IMR-90 (cell line): Measurements from ENCODE around the gene POLR2J. TPM values are rescaled to one million over a fixed set of nuclear protein-coding genes. Genes with fewer than 3 reads are reported as not detected.

ENCODE experiments used
- ATAC-seq: fragments of 200-7000 bp; cut with Tn5 transposase; 2 replicates; pipeline ENCODE4 v1.9.1; 2020; ENCODE audit warnings: low read depth, mild to moderate bottlenecking, moderate library complexity
- BruUV-seq: library from RNA; stranded (reverse); fragments of 400-500 nt; replicated peaks from 2 replicates; lab custom pipeline; 2021; lab: Mats Ljungman, UMichigan
- CTCF ChIA-PET: fragments of 300-600 bp; formaldehyde crosslinking; extraction: SDS; loops from one replicate; lab custom pipeline; 2021; ENCODE audit warnings: antibody characterized with exemption; lab: Yijun Ruan, JAX
- POLR2A ChIA-PET: fragments of 300-600 bp; sonication (Branson Sonifier 250); formaldehyde crosslinking; loops from one replicate; lab custom pipeline; 2022; ENCODE audit warnings: antibody characterized with exemption; ENCODE audit not compliant: unreplicated experiment; lab: Charles Lee
- DNase-seq: peaks from one replicate; pipeline ENCODE4 v3.0.0; 2013
- H2AFZ ChIP-seq: replicated peaks from 2 replicates; pipeline ENCODE3; 2013; ENCODE audit warnings: low read length, mild to moderate bottlenecking; ENCODE audit not compliant: poor library complexity
- H2AK5ac ChIP-seq: 2 replicates; pipeline ENCODE4 v1.6.1; 2013; ENCODE audit warnings: low read depth, low read length, inconsistent platforms
- H2AK9ac ChIP-seq: replicated peaks from 2 replicates; pipeline ENCODE3; 2013; ENCODE audit warnings: mild to moderate bottlenecking, low read depth, low read length, moderate library complexity; ENCODE audit not compliant: poor library complexity
- H2BK120ac ChIP-seq: 2 replicates; pipeline ENCODE4 v1.6.1; 2013; ENCODE audit warnings: low read depth, low read length, inconsistent platforms
- H2BK15ac ChIP-seq: 3 replicates; pipeline ENCODE4 v1.6.1; 2013; ENCODE audit warnings: low read depth, low read length, inconsistent platforms
- H2BK20ac ChIP-seq: 2 replicates; pipeline ENCODE4 v1.6.1; 2013; ENCODE audit warnings: low read depth, mild to moderate bottlenecking, inconsistent platforms, low read length, moderate library complexity
- H2BK5ac ChIP-seq: 2 replicates; pipeline ENCODE4 v1.6.1; 2013; ENCODE audit warnings: mild to moderate bottlenecking, low read depth, low read length, inconsistent platforms; ENCODE audit not compliant: poor library complexity, severe bottlenecking
- H3K14ac ChIP-seq: replicated peaks from 2 replicates; pipeline ENCODE4 v1.6.1; 2013; ENCODE audit warnings: low read depth, low read length, inconsistent platforms
- H3K18ac ChIP-seq: 2 replicates; pipeline ENCODE4 v1.6.1; 2013; ENCODE audit warnings: low read depth, low read length, control low read depth
- H3K23ac ChIP-seq: 2 replicates; pipeline ENCODE4 v1.6.1; 2013; ENCODE audit warnings: low read depth, low read length, inconsistent platforms
- H3K27ac ChIP-seq: 2 replicates; pipeline ENCODE4 v1.5.1; 2013; ENCODE audit warnings: mild to moderate bottlenecking, control low read depth, low read length; ENCODE audit not compliant: insufficient read depth
- H3K27me3 ChIP-seq: 2 replicates; pipeline ENCODE4 v1.6.1; 2013; ENCODE audit warnings: low read length; ENCODE audit not compliant: control insufficient read depth, insufficient read depth
- H3K36me3 ChIP-seq: 2 replicates; pipeline ENCODE4 v1.6.1; 2013; ENCODE audit warnings: low read length, mixed read lengths; ENCODE audit not compliant: control insufficient read depth, insufficient read depth
- H3K4ac ChIP-seq: 2 replicates; pipeline ENCODE4 v1.6.1; 2013; ENCODE audit warnings: low read depth, low read length, inconsistent platforms
- H3K4me1 ChIP-seq: 2 replicates; pipeline ENCODE4 v1.6.1; 2013; ENCODE audit warnings: low read length, mixed read lengths; ENCODE audit not compliant: control insufficient read depth, insufficient read depth
- H3K4me2 ChIP-seq: 2 replicates; pipeline ENCODE4 v1.6.1; 2013; ENCODE audit warnings: low read depth, mild to moderate bottlenecking, control low read depth, low read length, moderate library complexity
- H3K4me3 ChIP-seq: 2 replicates; pipeline ENCODE4 v1.5.1; 2013; ENCODE audit warnings: low read depth, mild to moderate bottlenecking, control low read depth, low read length, moderate library complexity; ENCODE audit not compliant: insufficient read depth
- H3K56ac ChIP-seq: 2 replicates; pipeline ENCODE4 v1.6.1; 2013; ENCODE audit warnings: low read length, inconsistent platforms; ENCODE audit not compliant: insufficient read depth; ENCODE audit errors: extremely low read depth
- H3K79me1 ChIP-seq, 2 experiments: 2 replicates each; pipeline ENCODE4 v1.6.1; 2013; ENCODE audit warnings: low read length in 2 of 2, inconsistent platforms in 1 of 2, low read depth in 1 of 2
- H3K9ac ChIP-seq: 2 replicates; pipeline ENCODE4 v1.6.1; 2013; ENCODE audit warnings: low read depth, low read length, control low read depth
- H3K9me1 ChIP-seq: 2 replicates; pipeline ENCODE4 v1.6.1; 2013; ENCODE audit warnings: low read length, inconsistent platforms; ENCODE audit not compliant: insufficient read depth
- H3K9me3 ChIP-seq: 2 replicates; pipeline ENCODE4 v1.6.1; 2013; ENCODE audit warnings: low read length; ENCODE audit not compliant: control insufficient read depth, insufficient read depth
- H4K20me1 ChIP-seq: 2 replicates; pipeline ENCODE4 v1.6.1; 2013; ENCODE audit warnings: low read length, inconsistent platforms; ENCODE audit not compliant: insufficient read depth
- H4K5ac ChIP-seq: 2 replicates; pipeline ENCODE4 v1.6.1; 2013; ENCODE audit warnings: mild to moderate bottlenecking, low read depth, low read length, control low read depth
- H4K8ac ChIP-seq, 2 experiments: 2 replicates each; pipeline ENCODE4 v1.6.1; 2013; ENCODE audit warnings: low read depth in 2 of 2, low read length in 2 of 2, control low read depth in 1 of 2, inconsistent platforms in 1 of 2
- H4K91ac ChIP-seq: 2 replicates; pipeline ENCODE4 v1.6.1; 2013; ENCODE audit warnings: low read depth, low read length, inconsistent platforms; ENCODE audit not compliant: insufficient read depth
- NFE2L2 ChIP-seq: fragments of 150-350 bp; IDR thresholded peaks from 2 replicates; pipeline ENCODE4 v1.6.1; 2016; ENCODE audit warnings: low read depth, mild to moderate bottlenecking, low read length
- RAD21 ChIP-seq: IDR thresholded peaks from 2 replicates; pipeline ENCODE4 v1.6.1; 2012; ENCODE audit warnings: low read length, improper control_type of control experiment
- RCOR1 ChIP-seq: IDR thresholded peaks from 2 replicates; pipeline ENCODE4 v1.6.1; 2012; ENCODE audit warnings: mild to moderate bottlenecking, low read length, improper control_type of control experiment; ENCODE audit not compliant: insufficient replicate concordance
- WGBS, 2 experiments: methylation state at CpG; one replicate each; pipeline versions ENCODE4 v1.1.5 to v1.1.7; 2013; ENCODE audit warnings: missing lambda C conversion rate in 2 of 2; ENCODE audit not compliant: insufficient read length in 1 of 2; ENCODE audit errors: extremely low coverage in 2 of 2; 5-methylcytosine and 5-hydroxymethylcytosine counted together
- dilution Hi-C: fragments of 300-500 bp; cut with HindIII; formaldehyde crosslinking; loops from one replicate; pipeline ENCODE4 v1.14.3; 2018; ENCODE audit warnings: low sequenced_read_pairs; ENCODE audit not compliant: unreplicated experiment
- in situ Hi-C: fragments of 300-500 bp; cut with MboI; formaldehyde crosslinking; loops from 3 replicates; pipeline ENCODE4 v1.14.3; 2019; ENCODE audit warnings: low sequenced_read_pairs, inconsistent platforms, mixed read lengths
- intact Hi-C: fragments of 100-400 bp; cut with micrococcal nuclease; formaldehyde crosslinking; loops from 2 replicates; pipeline ENCODE4 v1.10.0; 2022
- polyA plus RNA-seq, 3 experiments: library from polyadenylated mRNA; depleted of rRNA; stranded (reverse); fragments of >200 nt; gene quantifications; 2 replicates each; pipeline ENCODE4 v1.2.3, GENCODE V29; 2012; ENCODE audit warnings: low replicate concordance in 1 of 3
- total RNA-seq: library from RNA; depleted of rRNA; stranded (reverse); fragments of >200 nt; gene quantifications from 2 replicates; pipeline ENCODE4 v1.2.3, GENCODE V29; 2012

POLR2J gene
- total and polyA plus RNA-seq, 2 of the 4 experiments (the other 2 are of a cell fraction), result 20.8 to 92.6 TPM

DNA sequence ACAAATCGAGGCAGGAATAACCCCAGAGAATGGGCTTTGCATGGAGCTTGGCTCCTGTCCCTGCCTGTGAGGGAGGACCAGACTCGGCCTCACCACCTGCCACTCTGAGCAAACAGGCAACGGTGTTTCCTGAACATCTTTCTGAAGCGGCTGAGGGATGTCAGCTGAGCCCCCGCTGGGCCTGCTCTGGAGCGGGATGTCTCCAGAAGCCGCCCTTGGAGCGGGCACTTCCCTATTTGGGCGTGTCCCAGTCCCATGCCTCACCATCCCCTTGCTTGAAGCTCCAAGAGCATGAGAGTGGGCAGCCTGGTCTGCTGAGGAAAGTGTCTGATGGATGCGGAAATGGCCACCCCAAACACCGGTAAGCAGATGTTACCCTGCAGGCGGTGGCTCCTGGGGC is 24.3 kb downstream of the POLR2J start:
- Histone ChIP-seq H4K5ac (no peak overlapping the region), H3K9me3 (no peaks in the 10 kb centered on the region), H3K4me1 (peaks cover 8% of the 10 kb centered on the region), H3K4ac (no peak overlapping the region), H4K8ac (no peak overlapping the region), H3K27me3 (no peaks in the 10 kb centered on the region), H2BK20ac (no peak overlapping the region), H3K27ac (no peak overlapping the region), H2BK5ac (no peak overlapping the region), H4K91ac (no peak overlapping the region), H3K18ac (no peak overlapping the region), H3K4me2 (no peak overlapping the region), H3K4me3 (no peak overlapping the region), H2AK9ac (no peak overlapping the region), H3K36me3 (peaks cover 26% of the 10 kb centered on the region), H3K23ac (no peak overlapping the region), H4K20me1 (peaks cover 12% of the 10 kb centered on the region), H3K9ac (no peak overlapping the region), H2BK15ac (no peak overlapping the region), H2BK120ac (no peak overlapping the region), H2AK5ac (no peak overlapping the region), H3K79me1 (peaks cover 0 to 18% of the 10 kb centered on the region in 2 experiments; a peak in 2 of 4 replicates), H3K9me1 (no peaks in the 10 kb centered on the region; the same call in 1 of the 2 replicates), H3K14ac (no peak overlapping the region), H3K56ac (no peak overlapping the region), H2AFZ (no peak overlapping the region)
- BruUV-seq, result no TSS peak
- 90% methylated on average over 5 of the region's 12 CpGs; no CpG with 5 or more reads in 1 of the 2 experiments for WGBS, 2 experiments
- CTCF ChIA-PET, result no interaction called here
- intact Hi-C loops, result no loop called here
- dilution Hi-C loops, result no loop called here
- TF ChIP-seq NFE2L2 (no peak), RAD21 (no peak), RCOR1 (no peak)
- POLR2A ChIA-PET, result no interaction called here
- DNase-seq (no peak), ATAC-seq (no peak)
- in situ Hi-C loops, result no loop called here
